GM19023 (cell line): ENCODE measurements around the gene P3H3.
"Not testable (repeated sequence)": the region's sequence is repeated elsewhere in the genome, so short reads cannot be mapped to it uniquely, and the experiment has no call there.

Source experiments
- ATAC-seq: cut with Tn5 transposase; IDR thresholded peaks from one replicate; pipeline ENCODE4 v1.9.1; 2021; ENCODE audit warnings: mild to moderate bottlenecking, moderate library complexity; ENCODE audit not compliant: unreplicated experiment

P3H3 gene

DNA sequence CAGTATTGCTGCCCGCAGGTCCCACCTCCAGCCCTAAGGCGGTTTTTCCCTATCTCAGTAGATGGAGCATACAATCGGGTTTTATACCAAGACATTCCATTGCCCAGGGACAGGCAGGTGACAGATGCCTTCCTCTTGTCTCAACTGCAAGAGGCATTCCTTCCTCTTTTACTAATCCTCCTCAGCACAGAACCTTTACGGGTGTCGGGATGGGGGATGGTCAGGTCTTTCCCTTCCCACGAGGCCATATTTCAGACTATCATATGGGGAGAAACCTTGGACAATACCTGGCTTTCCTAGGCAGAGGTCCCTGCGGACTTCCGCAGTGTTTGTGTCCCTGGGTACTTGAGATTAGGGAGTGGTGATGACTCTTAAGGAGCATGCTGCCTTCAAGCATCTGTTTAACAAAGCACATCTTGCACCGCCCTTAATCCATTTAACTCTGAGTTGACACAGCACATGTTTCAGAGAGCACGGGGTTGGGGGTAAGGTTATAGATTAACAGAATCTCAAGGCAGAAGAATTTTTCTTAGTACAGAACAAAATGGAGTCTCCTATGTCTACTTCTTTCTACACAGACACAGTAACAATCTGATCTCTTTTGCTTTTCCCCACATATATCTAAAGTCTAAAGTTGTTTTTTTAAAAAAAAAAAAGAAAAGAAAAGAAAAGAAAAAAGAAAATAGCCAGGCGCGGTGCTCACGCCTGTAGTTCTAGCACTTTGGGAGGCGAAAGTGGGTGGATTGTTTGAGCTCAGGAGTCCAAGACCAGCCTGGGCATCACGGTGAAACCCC is 58.2 kb downstream of the P3H3 start:
- ATAC-seq = not testable (repeated sequence)

DNA sequence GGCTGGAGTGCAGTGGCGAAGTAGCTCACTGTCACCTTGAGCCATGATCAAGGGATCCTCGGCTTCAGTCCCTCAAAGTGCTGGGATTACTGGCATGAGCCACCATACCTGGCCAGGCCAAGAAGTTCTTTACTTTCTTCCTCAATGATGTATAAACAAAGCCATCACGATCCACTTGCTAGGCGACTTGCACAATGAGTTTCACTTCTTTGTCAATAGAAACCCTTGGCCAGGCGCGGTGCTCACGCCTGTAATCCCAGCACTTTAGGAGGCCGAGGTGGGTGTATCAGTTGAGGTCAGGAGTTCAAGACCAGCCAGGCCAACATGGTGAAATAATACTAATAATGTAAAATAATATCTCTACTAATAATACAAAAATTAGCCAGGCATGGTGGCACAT is 59.3 kb downstream of the P3H3 start:
- ATAC-seq = no peak

DNA sequence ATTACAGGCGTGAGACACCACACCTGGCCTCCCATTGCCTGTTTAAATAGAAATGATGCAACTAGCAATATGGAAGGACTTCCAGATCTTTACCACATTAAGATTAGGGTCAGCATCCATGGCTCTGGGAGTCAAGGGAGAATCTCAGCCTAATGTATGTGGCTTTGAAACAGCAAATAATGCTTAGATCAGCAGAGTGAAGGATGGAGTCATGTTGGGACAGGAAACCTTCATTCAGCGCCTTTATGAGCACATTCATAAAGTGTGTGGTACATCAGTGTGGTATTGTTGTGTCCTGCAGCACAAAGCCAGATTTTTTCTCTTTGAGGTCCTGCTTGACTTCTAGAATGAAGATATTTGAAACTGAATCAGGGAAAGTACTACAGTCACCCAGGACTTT is 60.2 kb downstream of the P3H3 start:
- no peak for ATAC-seq

GRCh38 chr12:6888794-6889193 is 60.6 kb downstream of the P3H3 start:
- not testable (repeated sequence) for ATAC-seq
